GM12875 (cell line): ENCODE measurements around the gene ITPR3.

Experiments
- H3K4me3 ChIP-seq: one replicate; pipeline ENCODE4 v1.5.1; 2011; ENCODE audit warnings: low read depth, low read length, control low read depth
- CTCF ChIP-seq: IDR thresholded peaks from 2 replicates; pipeline ENCODE4 v1.5.1; 2011; ENCODE audit warnings: low read depth, mild to moderate bottlenecking, control low read depth, inconsistent platforms, low read length, moderate library complexity, borderline replicate concordance; ENCODE audit not compliant: insufficient read depth

Gene ITPR3

GRCh38 chr6:33684983-33685382, 63.9 kb downstream of the ITPR3 start:
- no peak for TF ChIP-seq CTCF
- H3K4me3 ChIP-seq: no peak overlapping the region

- H3K4me3 ChIP-seq: no peak overlapping the region
- no peak for TF ChIP-seq CTCF
Observed at GRCh38 chr6:33685411-33686224, 64.5 kb downstream of the ITPR3 start.

- H3K4me3 ChIP-seq: no peak overlapping the region
- TF ChIP-seq CTCF: no peak
Observed at GRCh38 chr6:33686225-33686924, 65.3 kb downstream of the ITPR3 start.

- no peak for TF ChIP-seq CTCF
- no peak overlapping the region for H3K4me3 ChIP-seq
Observed at GRCh38 chr6:33686981-33687975, 66.2 kb downstream of the ITPR3 start.

GRCh38 chr6:33688006-33688405, 66.9 kb downstream of the ITPR3 start:
- no peak for TF ChIP-seq CTCF

GRCh38 chr6:33688451-33689147, 67.5 kb downstream of the ITPR3 start:
- TF ChIP-seq CTCF: no peak
- no peak overlapping the region for H3K4me3 ChIP-seq

More at GRCh38 chr6:33688006-33688405, 66.9 kb downstream of the ITPR3 start:
- no peak overlapping the region for H3K4me3 ChIP-seq
